AG04449 (cell line): ENCODE measurements around the gene KANK4.

Experiments
- CTCF ChIA-PET: fragments of 350-600 bp; formaldehyde crosslinking; extraction: SDS; loops from one replicate; lab custom pipeline; 2021; ENCODE audit warnings: antibody characterized with exemption; lab: Yijun Ruan, JAX
- POLR2A ChIA-PET: fragments of 400-600, 350-600 bp; formaldehyde crosslinking; extraction: SDS; loops from one replicate; lab custom pipeline; 2020; ENCODE audit warnings: antibody characterized with exemption, inconsistent platforms; lab: Yijun Ruan, JAX
- DNase-seq: peaks from one replicate; pipeline ENCODE4 v3.0.0-alpha.2; 2010; ENCODE audit warnings: low read depth, low spot score
- H3K4me3 ChIP-seq: 2 replicates; pipeline ENCODE4 v1.5.1; 2011; ENCODE audit warnings: low read depth, mild to moderate bottlenecking, control low read depth, low read length
- TF ChIP-seq, protein P1 (sequence below): IDR thresholded peaks from one replicate; pipeline ENCODE4 v1.5.1; 2011; ENCODE audit warnings: mild to moderate bottlenecking, moderate library complexity, low read length, control low read depth, inconsistent platforms; ENCODE audit not compliant: insufficient read depth; ENCODE audit errors: missing control alignments

KANK4 gene

DNA sequence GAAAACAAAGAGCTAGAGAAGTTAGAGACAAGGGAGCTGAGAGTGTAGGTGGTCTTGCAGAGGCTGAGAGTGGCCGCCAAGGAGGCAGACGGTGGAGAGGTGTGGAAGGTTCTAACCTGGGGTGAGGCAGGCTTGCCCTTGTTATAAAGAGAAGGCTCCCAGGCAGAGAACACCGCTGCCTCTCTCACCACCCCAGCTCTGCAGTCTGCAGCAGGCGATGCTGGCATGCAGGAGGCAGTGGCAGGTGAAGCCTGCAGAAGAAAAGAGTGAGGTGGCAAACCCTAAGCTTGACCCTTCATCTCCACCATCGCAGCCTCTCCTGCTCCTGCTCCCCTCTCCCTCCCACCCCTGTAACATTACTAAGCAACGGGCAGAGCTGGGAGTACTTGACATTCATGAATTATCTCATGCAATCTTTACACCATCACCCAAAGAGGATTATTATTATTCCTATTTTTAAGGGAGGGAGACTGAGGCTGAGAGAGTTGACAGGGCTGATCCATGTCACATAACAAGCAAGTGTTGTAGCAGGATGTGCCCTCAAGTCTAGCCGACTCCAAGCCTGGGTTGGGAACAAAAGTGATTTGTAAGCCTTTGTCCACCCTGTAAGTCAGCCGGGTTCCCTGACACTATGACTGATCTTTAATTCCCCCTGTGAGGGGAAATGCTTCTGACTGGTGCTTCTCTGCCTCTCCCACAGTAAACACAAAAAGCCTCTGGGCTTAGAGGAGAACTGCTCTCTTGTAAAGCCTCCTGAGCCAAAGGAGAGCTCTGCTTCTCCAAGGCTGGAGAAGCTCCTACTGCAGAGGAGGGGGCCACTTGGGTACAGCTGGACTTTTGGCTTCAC is 36.1 kb downstream of the KANK4 start:
- POLR2A ChIA-PET: no interaction called here
- DNase-seq: no peak
- CTCF ChIA-PET: interaction anchor here (1.4 kb wide), 1 partner anchor 463 kb away, joined by 4 read pairs; no protein-coding TSS in a partner anchor
- TF ChIP-seq, protein P1, sequence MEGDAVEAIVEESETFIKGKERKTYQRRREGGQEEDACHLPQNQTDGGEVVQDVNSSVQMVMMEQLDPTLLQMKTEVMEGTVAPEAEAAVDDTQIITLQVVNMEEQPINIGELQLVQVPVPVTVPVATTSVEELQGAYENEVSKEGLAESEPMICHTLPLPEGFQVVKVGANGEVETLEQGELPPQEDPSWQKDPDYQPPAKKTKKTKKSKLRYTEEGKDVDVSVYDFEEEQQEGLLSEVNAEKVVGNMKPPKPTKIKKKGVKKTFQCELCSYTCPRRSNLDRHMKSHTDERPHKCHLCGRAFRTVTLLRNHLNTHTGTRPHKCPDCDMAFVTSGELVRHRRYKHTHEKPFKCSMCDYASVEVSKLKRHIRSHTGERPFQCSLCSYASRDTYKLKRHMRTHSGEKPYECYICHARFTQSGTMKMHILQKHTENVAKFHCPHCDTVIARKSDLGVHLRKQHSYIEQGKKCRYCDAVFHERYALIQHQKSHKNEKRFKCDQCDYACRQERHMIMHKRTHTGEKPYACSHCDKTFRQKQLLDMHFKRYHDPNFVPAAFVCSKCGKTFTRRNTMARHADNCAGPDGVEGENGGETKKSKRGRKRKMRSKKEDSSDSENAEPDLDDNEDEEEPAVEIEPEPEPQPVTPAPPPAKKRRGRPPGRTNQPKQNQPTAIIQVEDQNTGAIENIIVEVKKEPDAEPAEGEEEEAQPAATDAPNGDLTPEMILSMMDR: no peak
- H3K4me3 ChIP-seq: no peak overlapping the region

DNA sequence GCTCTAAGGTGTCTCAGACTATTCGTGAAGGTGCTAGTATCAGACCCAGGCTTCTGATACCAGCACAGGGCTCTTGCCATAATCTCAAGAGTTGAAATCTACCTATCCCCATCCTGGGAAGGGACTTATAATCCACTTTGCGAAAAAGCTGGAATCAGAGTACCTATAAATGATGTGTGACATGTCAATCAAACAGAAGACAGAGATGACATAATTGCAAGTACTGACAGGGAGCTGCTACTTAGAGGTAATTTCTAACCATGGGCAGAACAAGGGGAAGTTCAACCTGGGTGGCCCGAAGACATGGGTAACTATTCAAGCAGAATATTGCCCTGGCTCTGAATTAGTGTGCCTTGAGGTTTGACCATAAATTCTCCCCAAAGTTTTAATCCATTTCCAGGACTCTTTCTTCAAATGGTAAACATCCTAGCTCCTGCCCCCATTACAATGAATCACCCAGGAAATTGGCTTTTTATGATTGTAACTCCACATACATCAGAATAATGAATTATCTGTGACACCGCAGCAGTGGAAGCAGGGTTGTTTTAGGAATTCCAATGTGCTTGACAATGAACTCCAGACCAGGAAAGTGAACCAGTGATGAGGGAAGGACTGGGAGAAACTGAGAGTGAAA is 37.2 kb downstream of the KANK4 start:
- TF ChIP-seq, protein P1: no peak
- CTCF ChIA-PET: no interaction called here
- DNase-seq: no peak
- H3K4me3 ChIP-seq: no peak overlapping the region
- POLR2A ChIA-PET: no interaction called here

DNA sequence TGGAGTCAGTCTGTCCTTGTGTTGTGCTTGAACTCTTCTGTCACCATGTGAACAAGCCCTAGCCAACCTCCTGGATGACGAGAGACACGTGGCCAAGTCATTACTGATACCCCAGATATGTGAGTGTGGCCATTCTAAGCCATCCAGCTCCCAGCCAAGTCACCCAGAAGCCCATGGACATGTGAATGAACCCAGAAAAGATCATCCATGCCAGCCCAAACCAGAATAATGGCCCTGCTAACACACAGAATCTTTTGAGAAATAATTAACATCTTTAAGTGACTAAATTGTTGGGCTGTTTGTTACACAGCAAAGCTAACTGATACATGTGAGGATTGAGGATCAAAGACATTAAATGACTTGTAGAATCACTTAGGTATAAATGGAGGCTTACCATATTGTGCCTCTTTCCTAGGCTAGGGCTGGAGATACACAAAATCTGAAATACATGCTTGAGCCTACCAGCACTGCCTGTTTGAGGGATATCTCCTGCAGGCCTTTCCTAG is 38.2 kb downstream of the KANK4 start:
- CTCF ChIA-PET: no interaction called here
- H3K4me3 ChIP-seq: no peak overlapping the region
- no peak for DNase-seq
- TF ChIP-seq, protein P1: no peak
- POLR2A ChIA-PET: no interaction called here

DNA sequence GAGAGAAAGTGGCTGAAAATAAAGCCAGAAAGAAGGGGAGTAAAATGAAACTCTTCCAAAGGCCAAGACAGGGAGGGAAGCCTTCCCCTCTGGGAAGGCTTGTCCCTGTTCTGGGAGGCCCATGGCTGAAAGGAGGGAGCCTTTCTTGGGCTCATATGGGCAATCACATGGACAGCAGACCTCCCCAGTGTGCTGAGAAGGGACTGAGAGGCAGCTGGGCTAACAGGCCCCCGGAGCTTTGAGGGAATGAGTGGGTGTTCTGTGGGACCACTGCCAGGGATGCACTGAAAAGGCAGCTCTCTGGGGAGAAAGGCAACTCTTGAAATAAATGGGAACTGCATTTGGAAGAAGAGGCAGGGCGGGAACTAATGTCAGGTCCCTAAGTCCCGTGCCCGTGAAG is 39.1 kb downstream of the KANK4 start:
- ChIA-PET CTCF (no interaction called here), POLR2A (no interaction called here)
- H3K4me3 ChIP-seq: no peak overlapping the region
- TF ChIP-seq, protein P1: no peak
- no peak for DNase-seq

DNA sequence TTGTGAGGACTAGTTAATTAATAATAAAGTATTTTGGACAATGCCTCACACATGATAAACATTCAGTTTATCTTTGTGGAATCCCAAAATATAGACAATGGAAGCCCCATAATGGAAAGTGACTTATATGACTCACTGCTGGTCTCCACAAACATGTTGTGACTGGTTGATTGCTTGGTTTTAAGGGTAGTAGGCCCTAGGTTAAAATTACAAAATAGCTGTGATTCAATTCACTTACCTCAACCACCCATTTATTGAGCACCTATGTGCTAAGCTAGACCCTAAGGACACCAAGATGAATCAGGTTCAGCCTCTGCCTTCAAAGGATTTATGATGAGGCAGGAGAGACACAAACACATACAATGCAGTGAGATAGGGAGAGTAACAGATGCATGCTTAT is 42.4 kb downstream of the KANK4 start:
- TF ChIP-seq, protein P1: no peak
- no peak for DNase-seq
- ChIA-PET CTCF (no interaction called here), POLR2A (no interaction called here)
- H3K4me3 ChIP-seq: no peak overlapping the region
